HUDEP-2 (cell line): ENCODE results near the gene ZNF256.

ENCODE experiments used
- DNase-seq, 76 experiments: peaks; one replicate each; lab custom pipeline; 2025; ENCODE audit not compliant: unreplicated experiment in 76 of 76; lab: John Stamatoyannopoulos, UW

Gene ZNF256

GRCh38 chr19:57900311-57900710 lies 47.2 kb downstream of the ZNF256 start:
- no peak for DNase-seq
